Measurements from ENCODE around the gene DUSP22. TPM values are rescaled to one million over a fixed set of nuclear protein-coding genes. Genes with fewer than 3 reads are reported as not detected.

The DUSP22 gene
- total and polyA plus RNA-seq, 4 donors = 23.0 to 65.8 (median 49.3) TPM

DNA sequence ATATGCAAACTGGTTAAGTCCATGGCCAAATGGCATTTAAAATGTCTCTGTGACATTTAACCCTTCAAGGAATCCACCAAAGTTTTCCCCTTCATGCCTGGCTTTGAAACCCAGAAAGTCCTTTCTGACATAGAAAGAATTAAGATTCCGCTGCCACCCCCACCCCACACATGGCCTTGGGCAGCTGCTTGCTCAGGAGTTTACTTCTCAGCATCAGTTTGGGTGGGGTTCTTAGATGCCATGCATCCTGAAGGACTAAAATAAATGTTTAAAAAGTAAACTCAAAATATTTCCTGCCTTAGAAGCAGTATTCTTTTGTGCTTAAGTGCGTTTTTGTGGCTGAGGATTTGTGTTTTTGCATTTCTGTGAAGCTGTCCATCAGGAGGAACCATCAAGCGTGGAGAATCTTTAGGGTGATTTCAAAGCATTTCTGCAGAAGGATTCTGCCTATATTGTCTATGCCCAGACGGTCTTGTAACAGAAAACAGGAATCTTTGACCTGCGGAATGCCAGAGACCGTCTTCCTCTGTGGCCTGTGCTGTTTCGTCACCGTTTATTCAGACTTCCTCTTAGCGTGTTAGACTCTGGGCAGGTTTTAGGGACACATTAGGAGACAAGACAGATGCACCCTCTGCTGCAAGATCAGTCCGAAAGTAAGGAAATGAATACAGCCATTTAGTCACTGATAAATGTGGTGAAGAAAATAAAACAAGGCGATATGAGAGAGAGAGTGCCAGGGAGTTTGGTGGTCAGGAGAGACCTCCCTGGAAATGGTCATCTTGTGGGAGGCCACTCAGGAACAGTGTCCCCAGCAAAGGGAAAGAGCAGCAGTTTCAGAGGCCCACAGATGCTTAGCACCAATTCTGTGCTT is 6.2 kb downstream of the DUSP22 start:
- ATAC-seq (ENCODE audit: low FRiP score) = no peak
- H3K4me1 ChIP-seq (ENCODE audit: control insufficient read depth in 1 of 2, insufficient read depth in 2 of 2, low read length in 2 of 2) = peaks cover 0 to 2% of the 10 kb centered on the region in 2 donors
- no peaks in the 10 kb centered on the region for H3K36me3 ChIP-seq (ENCODE audit: control insufficient read depth in 1 of 2, insufficient read depth in 2 of 2, low read length in 1 of 2)
- H3K4me3 ChIP-seq (ENCODE audit: low read length in 2 of 2) = no peak overlapping the region
- 76 to 77% methylated on average over 11 of the region's 11 CpGs for WGBS, 2 donors
- no peak overlapping the region for H3K27ac ChIP-seq (ENCODE audit: low read depth in 1 of 2, low read length in 2 of 2)
- no peak for DNase-seq
- intact Hi-C loops (cut with DNase I) = no loop called here
- no peaks in the 10 kb centered on the region for H3K27me3 ChIP-seq (ENCODE audit: control insufficient read depth in 1 of 2, insufficient read depth in 2 of 2, low read length in 1 of 2)
- H3K9me3 ChIP-seq (ENCODE audit: control insufficient read depth, low read length) = no peaks in the 10 kb centered on the region

DNA sequence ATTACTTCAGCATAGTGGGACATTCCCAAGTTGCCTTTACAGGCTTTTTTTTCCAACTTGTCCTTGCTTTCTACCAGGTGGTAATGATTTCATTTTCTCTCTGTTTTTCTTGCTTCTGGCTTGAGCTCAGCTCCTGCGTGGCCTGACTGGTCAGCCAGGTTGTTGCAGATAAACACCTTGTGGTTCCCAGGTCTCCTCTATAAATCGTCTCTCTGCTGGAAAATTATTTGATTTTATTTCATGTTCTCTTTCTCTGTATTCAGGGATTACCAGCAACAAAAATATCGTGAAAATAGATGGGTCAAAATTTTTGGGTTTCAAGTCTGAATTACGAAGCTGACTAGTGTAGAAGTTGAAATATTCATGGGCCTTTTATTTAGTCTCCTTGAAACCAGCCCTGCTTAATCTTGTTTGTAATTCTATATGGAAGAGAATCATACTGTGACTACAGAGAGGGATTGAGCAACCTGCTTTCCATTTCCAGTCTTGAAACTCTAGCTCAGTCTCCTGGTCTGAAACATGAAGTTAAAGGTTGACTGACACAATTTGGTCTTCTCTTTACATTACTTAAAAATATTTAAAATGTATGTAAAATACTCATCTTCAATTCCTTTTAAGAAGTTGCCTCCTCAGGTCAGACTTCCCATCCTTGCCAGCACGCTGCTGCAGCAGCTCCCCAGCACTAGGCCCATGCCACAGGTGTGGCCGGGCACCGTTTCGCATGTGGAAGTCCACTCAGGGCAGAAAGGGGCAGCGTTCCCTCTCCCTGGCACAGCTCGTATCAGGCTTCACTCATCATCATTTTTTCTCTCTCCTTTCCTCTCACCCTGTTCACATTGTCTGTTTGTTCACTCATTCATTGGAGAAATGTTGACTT is 7.1 kb downstream of the DUSP22 start:
- intact Hi-C loops (cut with DNase I) = no loop called here
- no peak overlapping the region for H3K27ac ChIP-seq (ENCODE audit: low read depth in 1 of 2, low read length in 2 of 2)
- 76 to 77% methylated on average over 10 of the region's 10 CpGs for WGBS, 2 donors
- H3K36me3 ChIP-seq (ENCODE audit: control insufficient read depth in 1 of 2, insufficient read depth in 2 of 2, low read length in 1 of 2) = no peaks in the 10 kb centered on the region
- H3K4me3 ChIP-seq (ENCODE audit: low read length in 2 of 2) = no peak overlapping the region
- no peaks in the 10 kb centered on the region for H3K9me3 ChIP-seq (ENCODE audit: control insufficient read depth, low read length)
- no peak for DNase-seq
- ATAC-seq (ENCODE audit: low FRiP score) = no peak
- peaks cover 0 to 2% of the 10 kb centered on the region in 2 donors for H3K4me1 ChIP-seq (ENCODE audit: control insufficient read depth in 1 of 2, insufficient read depth in 2 of 2, low read length in 2 of 2)
- no peaks in the 10 kb centered on the region for H3K27me3 ChIP-seq (ENCODE audit: control insufficient read depth in 1 of 2, insufficient read depth in 2 of 2, low read length in 1 of 2)

- intact Hi-C loops (cut with DNase I) = no loop called here
- 83 to 88% methylated on average over 6 of the region's 6 CpGs for WGBS, 2 donors
- H3K36me3 ChIP-seq (ENCODE audit: control insufficient read depth in 1 of 2, insufficient read depth in 2 of 2, low read length in 1 of 2) = no peaks in the 10 kb centered on the region
- H3K27me3 ChIP-seq (ENCODE audit: control insufficient read depth in 1 of 2, insufficient read depth in 2 of 2, low read length in 1 of 2) = no peaks in the 10 kb centered on the region
- DNase-seq (no peak), ATAC-seq (ENCODE audit: low FRiP score) (no peak)
- H3K4me3 ChIP-seq (ENCODE audit: low read length in 2 of 2) = no peak overlapping the region
- no peak overlapping the region for H3K27ac ChIP-seq (ENCODE audit: low read depth in 1 of 2, low read length in 2 of 2)
- H3K4me1 ChIP-seq (ENCODE audit: control insufficient read depth in 1 of 2, insufficient read depth in 2 of 2, low read length in 2 of 2) = peaks cover 0 to 2% of the 10 kb centered on the region in 2 donors
- no peaks in the 10 kb centered on the region for H3K9me3 ChIP-seq (ENCODE audit: control insufficient read depth, low read length)
These were observed 7.7 kb downstream of the DUSP22 start for GRCh38 chr6:300026-300425.

DNA sequence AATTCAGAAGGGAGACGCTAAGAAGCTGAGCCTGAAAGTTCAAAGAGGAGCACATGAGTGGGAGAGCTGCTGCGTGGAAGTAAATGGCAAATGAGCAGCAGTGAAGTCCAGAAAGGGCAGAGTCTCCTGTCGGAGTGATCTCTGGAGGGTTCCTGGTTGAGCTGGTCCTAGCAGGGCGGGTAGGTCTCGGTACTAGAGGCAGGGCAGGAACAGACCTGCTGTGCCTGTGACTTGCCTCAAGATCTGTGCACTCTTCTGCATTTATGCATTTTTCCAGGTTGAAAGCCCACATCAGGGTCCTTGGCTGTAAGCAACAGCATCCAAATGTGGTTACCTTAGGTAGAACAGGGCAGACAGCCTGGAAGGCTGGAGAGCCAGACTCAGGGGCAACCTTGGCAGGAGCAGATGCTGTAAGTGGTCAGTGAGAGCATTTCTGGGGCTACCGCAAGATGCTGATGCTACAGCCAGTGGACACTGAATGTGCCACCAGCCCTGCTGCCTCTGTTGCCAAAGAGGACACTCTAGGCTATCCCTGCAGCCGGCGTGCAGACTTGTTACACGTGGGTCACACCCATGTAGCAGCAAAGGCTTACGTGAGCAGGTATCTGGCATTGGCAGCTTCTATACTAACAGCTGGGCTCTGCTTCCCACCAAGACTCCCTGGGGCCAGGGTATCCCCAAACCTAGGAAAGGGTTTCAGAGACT is 8.4 kb downstream of the DUSP22 start:
- 88 to 91% methylated on average over 10 of the region's 10 CpGs for WGBS, 2 donors
- H3K27me3 ChIP-seq (ENCODE audit: control insufficient read depth in 1 of 2, insufficient read depth in 2 of 2, low read length in 1 of 2) = no peaks in the 10 kb centered on the region
- DNase-seq (no peak), ATAC-seq (ENCODE audit: low FRiP score) (no peak)
- H3K4me3 ChIP-seq (ENCODE audit: low read length in 2 of 2) = no peak overlapping the region
- H3K36me3 ChIP-seq (ENCODE audit: control insufficient read depth in 1 of 2, insufficient read depth in 2 of 2, low read length in 1 of 2) = no peaks in the 10 kb centered on the region
- intact Hi-C loops (cut with DNase I) = no loop called here
- H3K4me1 ChIP-seq (ENCODE audit: control insufficient read depth in 1 of 2, insufficient read depth in 2 of 2, low read length in 2 of 2) = peaks cover 0 to 2% of the 10 kb centered on the region in 2 donors
- no peak overlapping the region for H3K27ac ChIP-seq (ENCODE audit: low read depth in 1 of 2, low read length in 2 of 2)
- no peaks in the 10 kb centered on the region for H3K9me3 ChIP-seq (ENCODE audit: control insufficient read depth, low read length)

DNA sequence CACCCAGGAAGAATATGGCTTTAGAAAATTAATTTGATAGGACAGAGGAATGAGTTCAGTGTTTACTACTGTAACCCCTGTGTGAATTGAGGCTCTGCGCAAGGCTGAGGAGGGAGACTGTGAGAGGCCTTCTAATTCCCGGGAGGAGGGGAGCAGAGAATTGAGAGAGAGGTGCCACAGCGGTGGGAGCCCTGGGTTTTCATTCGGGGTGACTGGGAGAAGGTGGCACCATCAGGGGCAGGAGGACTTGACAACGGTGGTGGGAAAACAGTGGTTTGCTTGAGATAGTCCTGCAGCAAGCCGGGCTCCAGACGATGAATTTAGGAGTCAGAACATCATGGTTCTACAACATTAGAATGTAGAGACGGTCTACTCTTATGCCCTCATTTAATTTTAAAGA is 9.2 kb downstream of the DUSP22 start:
- no peak for DNase-seq

GRCh38 chr6:301929-302705 is 9.8 kb downstream of the DUSP22 start:
- Histone ChIP-seq H3K4me1 (ENCODE audit: control insufficient read depth in 1 of 2, insufficient read depth in 2 of 2, low read length in 2 of 2) (no peaks in the 10 kb centered on the region), H3K27me3 (ENCODE audit: control insufficient read depth in 1 of 2, insufficient read depth in 2 of 2, low read length in 1 of 2) (no peaks in the 10 kb centered on the region), H3K36me3 (ENCODE audit: control insufficient read depth in 1 of 2, insufficient read depth in 2 of 2, low read length in 1 of 2) (no peaks in the 10 kb centered on the region), H3K9me3 (ENCODE audit: control insufficient read depth, low read length) (no peaks in the 10 kb centered on the region), H3K4me3 (ENCODE audit: low read length in 2 of 2) (no peak overlapping the region), H3K27ac (ENCODE audit: low read depth in 1 of 2, low read length in 2 of 2) (no peak overlapping the region)
- no peak for ATAC-seq (ENCODE audit: low FRiP score)
- no peak for DNase-seq
- intact Hi-C loops (cut with DNase I) = no loop called here
- WGBS, 2 donors = 89 to 90% methylated on average over 20 of the region's 20 CpGs

More for the DNA sequence above, 9.2 kb downstream of the DUSP22 start:
- no peak overlapping the region for H3K4me3 ChIP-seq (ENCODE audit: low read length in 2 of 2)
- no peaks in the 10 kb centered on the region for H3K36me3 ChIP-seq (ENCODE audit: control insufficient read depth in 1 of 2, insufficient read depth in 2 of 2, low read length in 1 of 2)
- ATAC-seq (ENCODE audit: low FRiP score) = no peak
- H3K27me3 ChIP-seq (ENCODE audit: control insufficient read depth in 1 of 2, insufficient read depth in 2 of 2, low read length in 1 of 2) = no peaks in the 10 kb centered on the region
- H3K4me1 ChIP-seq (ENCODE audit: control insufficient read depth in 1 of 2, insufficient read depth in 2 of 2, low read length in 2 of 2) = no peaks in the 10 kb centered on the region
- 89 to 90% methylated on average over 8 of the region's 8 CpGs for WGBS, 2 donors
- intact Hi-C loops (cut with DNase I) = no loop called here
- no peak overlapping the region for H3K27ac ChIP-seq (ENCODE audit: low read depth in 1 of 2, low read length in 2 of 2)
- no peaks in the 10 kb centered on the region for H3K9me3 ChIP-seq (ENCODE audit: control insufficient read depth, low read length)

DNA sequence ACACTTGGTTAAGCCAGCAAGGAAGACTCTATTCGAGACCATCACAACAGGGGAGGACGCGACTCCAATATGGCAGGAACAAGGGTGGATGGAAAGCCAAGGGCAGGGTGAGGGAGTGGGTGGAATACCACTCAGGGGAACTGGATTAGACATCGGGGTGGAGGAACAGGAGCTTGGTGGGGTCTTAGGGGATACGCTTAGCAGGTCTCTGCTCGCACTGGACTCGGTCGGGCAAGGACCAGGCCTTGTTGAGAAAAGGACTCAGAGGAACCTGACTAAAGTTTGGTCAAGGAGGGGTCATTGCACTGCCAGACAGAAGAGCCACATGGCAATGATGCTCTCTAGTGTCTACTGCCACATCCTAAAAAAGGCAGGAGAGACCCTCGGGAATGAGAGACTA is 10.5 kb downstream of the DUSP22 start:
- WGBS, 2 donors = 89 to 90% methylated on average over 9 of the region's 9 CpGs
- ATAC-seq (ENCODE audit: low FRiP score) (no peak), DNase-seq (no peak)
- intact Hi-C loops (cut with DNase I) = no loop called here
- Histone ChIP-seq H3K27me3 (ENCODE audit: control insufficient read depth in 1 of 2, insufficient read depth in 2 of 2, low read length in 1 of 2) (no peaks in the 10 kb centered on the region), H3K4me1 (ENCODE audit: control insufficient read depth in 1 of 2, insufficient read depth in 2 of 2, low read length in 2 of 2) (no peaks in the 10 kb centered on the region), H3K27ac (ENCODE audit: low read depth in 1 of 2, low read length in 2 of 2) (no peak overlapping the region), H3K36me3 (ENCODE audit: control insufficient read depth in 1 of 2, insufficient read depth in 2 of 2, low read length in 1 of 2) (no peaks in the 10 kb centered on the region), H3K9me3 (ENCODE audit: control insufficient read depth, low read length) (no peaks in the 10 kb centered on the region), H3K4me3 (ENCODE audit: low read length in 2 of 2) (no peak overlapping the region)

DNA sequence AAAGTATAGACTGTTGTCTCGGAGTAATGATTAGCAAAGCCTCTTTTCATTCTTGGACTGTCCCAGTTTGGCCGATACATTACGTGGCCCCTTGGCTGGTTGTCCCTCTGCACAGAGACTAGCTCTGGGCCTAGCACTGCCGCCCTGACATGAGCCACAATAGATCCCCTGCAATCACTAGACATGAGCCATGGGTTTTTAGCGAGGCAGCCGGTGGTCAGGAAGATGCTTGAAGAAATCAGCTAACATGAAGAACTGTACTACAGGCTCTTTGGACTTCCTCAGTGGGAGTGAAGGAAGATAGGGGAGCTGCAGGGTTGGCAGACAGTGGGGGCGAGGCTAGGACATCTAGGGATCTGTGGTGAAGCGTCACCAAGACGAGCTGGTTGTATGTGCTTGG is 11.0 kb downstream of the DUSP22 start:
- no peak for ATAC-seq (ENCODE audit: low FRiP score)
- 92% methylated on average over 9 of the region's 9 CpGs for WGBS, 2 donors
- no peak overlapping the region for H3K27ac ChIP-seq (ENCODE audit: low read depth in 1 of 2, low read length in 2 of 2)

More for the DNA sequence above, 11.0 kb downstream of the DUSP22 start:
- Histone ChIP-seq H3K4me3 (ENCODE audit: low read length in 2 of 2) (no peak overlapping the region), H3K36me3 (ENCODE audit: control insufficient read depth in 1 of 2, insufficient read depth in 2 of 2, low read length in 1 of 2) (no peaks in the 10 kb centered on the region), H3K27me3 (ENCODE audit: control insufficient read depth in 1 of 2, insufficient read depth in 2 of 2, low read length in 1 of 2) (no peaks in the 10 kb centered on the region), H3K4me1 (ENCODE audit: control insufficient read depth in 1 of 2, insufficient read depth in 2 of 2, low read length in 2 of 2) (no peaks in the 10 kb centered on the region), H3K9me3 (ENCODE audit: control insufficient read depth, low read length) (no peaks in the 10 kb centered on the region)
- intact Hi-C loops (cut with DNase I) = no loop called here
- DNase-seq = peak in 1 of 2 donors; percentile 39
